PC-9 (cell line): ENCODE data around the gene BMS1.

ENCODE experiments used
- CTCF ChIP-seq: fragments of 200-600 bp; sonication (generic); conservative IDR thresholded peaks from 2 replicates; pipeline ENCODE4 v1.6.1; 2017; ENCODE audit warnings: mixed run types, antibody characterized with exemption, mild to moderate bottlenecking, moderate library complexity
- EZH2 ChIP-seq: fragments of 200-600 bp; sonication (generic); IDR thresholded peaks from 2 replicates; pipeline ENCODE4 v1.8.0; 2017; ENCODE audit warnings: antibody characterized with exemption, low read depth

GRCh38 chr10:42755556-42756093 lies 27.0 kb upstream of the BMS1 start:
- TF ChIP-seq CTCF (no peak), EZH2 (no peak)
